SK-N-SH (cell line): Measurements from ENCODE around the gene MYO15B.

Experiments used
- EP300 ChIP-seq, 2 experiments: IDR thresholded peaks; 2 replicates each; pipeline versions ENCODE4 v1.4.0 to v1.6.1; 2012; ENCODE audit warnings: borderline replicate concordance in 1 of 2, low read depth in 1 of 2, low read length in 1 of 2
- FOXM1 ChIP-seq: IDR thresholded peaks from 2 replicates; pipeline ENCODE4 v1.4.0; 2012; ENCODE audit warnings: low read depth, mild to moderate bottlenecking
- GABPA ChIP-seq: IDR thresholded peaks from 2 replicates; pipeline ENCODE4 v1.4.0; 2012; ENCODE audit warnings: low read depth, mild to moderate bottlenecking
- MEF2A ChIP-seq: IDR thresholded peaks from 2 replicates; pipeline ENCODE4 v1.4.0; 2012; ENCODE audit warnings: low read depth, borderline replicate concordance
- MXI1 ChIP-seq: IDR thresholded peaks from 2 replicates; pipeline ENCODE4 v1.6.1; 2012; ENCODE audit warnings: mild to moderate bottlenecking, low read depth, low read length, improper control_type of control experiment
- PBX3 ChIP-seq: IDR thresholded peaks from 2 replicates; pipeline ENCODE4; 2012
- POLR2AphosphoS5 ChIP-seq: IDR thresholded peaks from 2 replicates; pipeline ENCODE4 v1.6.1; 2012; ENCODE audit warnings: low read depth, low read length
- TF ChIP-seq, protein P1 (sequence below): fragments of 200-600 bp; sonication (generic); IDR thresholded peaks from 2 replicates; pipeline ENCODE4 v1.6.1; 2017; ENCODE audit warnings: antibody characterized with exemption, mild to moderate bottlenecking, moderate library complexity

- TF ChIP-seq, protein P1, sequence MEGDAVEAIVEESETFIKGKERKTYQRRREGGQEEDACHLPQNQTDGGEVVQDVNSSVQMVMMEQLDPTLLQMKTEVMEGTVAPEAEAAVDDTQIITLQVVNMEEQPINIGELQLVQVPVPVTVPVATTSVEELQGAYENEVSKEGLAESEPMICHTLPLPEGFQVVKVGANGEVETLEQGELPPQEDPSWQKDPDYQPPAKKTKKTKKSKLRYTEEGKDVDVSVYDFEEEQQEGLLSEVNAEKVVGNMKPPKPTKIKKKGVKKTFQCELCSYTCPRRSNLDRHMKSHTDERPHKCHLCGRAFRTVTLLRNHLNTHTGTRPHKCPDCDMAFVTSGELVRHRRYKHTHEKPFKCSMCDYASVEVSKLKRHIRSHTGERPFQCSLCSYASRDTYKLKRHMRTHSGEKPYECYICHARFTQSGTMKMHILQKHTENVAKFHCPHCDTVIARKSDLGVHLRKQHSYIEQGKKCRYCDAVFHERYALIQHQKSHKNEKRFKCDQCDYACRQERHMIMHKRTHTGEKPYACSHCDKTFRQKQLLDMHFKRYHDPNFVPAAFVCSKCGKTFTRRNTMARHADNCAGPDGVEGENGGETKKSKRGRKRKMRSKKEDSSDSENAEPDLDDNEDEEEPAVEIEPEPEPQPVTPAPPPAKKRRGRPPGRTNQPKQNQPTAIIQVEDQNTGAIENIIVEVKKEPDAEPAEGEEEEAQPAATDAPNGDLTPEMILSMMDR = no peak
- TF ChIP-seq GABPA = no peak
- TF ChIP-seq PBX3 = no peak
- no peak for TF ChIP-seq FOXM1
- no peak for TF ChIP-seq EP300 (IDR thresholded peaks at IDR 0.05; ENCODE audit: borderline replicate concordance in 1 of 2, low read depth in 1 of 2, low read length in 1 of 2)
- no peak for TF ChIP-seq MEF2A
- TF ChIP-seq POLR2AphosphoS5 = no peak
- no peak for TF ChIP-seq MXI1
Measured at GRCh38 chr17:75615301-75615700, 27.7 kb downstream of the MYO15B start.
